GM19023 (cell line): ENCODE data around the gene ANKS1B.
"Not testable (repeated sequence)": the region's sequence is repeated elsewhere in the genome, so short reads cannot be mapped to it uniquely, and the experiment has no call there.

Source experiments
- ATAC-seq: cut with Tn5 transposase; IDR thresholded peaks from one replicate; pipeline ENCODE4 v1.9.1; 2021; ENCODE audit warnings: mild to moderate bottlenecking, moderate library complexity; ENCODE audit not compliant: unreplicated experiment

The ANKS1B gene

GRCh38 chr12:99767809-99768208 lies 216.9 kb downstream of the ANKS1B start:
- no peak for ATAC-seq

GRCh38 chr12:99766408-99766807 lies 218.3 kb downstream of the ANKS1B start:
- no peak for ATAC-seq

- ATAC-seq = no peak
Observed at GRCh38 chr12:99765469-99766114, 219.1 kb downstream of the ANKS1B start.

GRCh38 chr12:99759444-99759843 lies 225.3 kb downstream of the ANKS1B start:
- ATAC-seq = no peak

- no peak for ATAC-seq
Observed at GRCh38 chr12:99758997-99759396, 225.7 kb downstream of the ANKS1B start.

- no peak for ATAC-seq
Observed at GRCh38 chr12:99752740-99753139, 232.0 kb downstream of the ANKS1B start.

GRCh38 chr12:99746538-99746937 lies 238.2 kb downstream of the ANKS1B start:
- no peak for ATAC-seq

GRCh38 chr12:99745895-99746294 lies 238.8 kb downstream of the ANKS1B start:
- no peak for ATAC-seq

- ATAC-seq = no peak
Observed at GRCh38 chr12:99745121-99745520, 239.6 kb downstream of the ANKS1B start.

GRCh38 chr12:99736760-99737269 lies 247.9 kb downstream of the ANKS1B start:
- ATAC-seq = no peak

GRCh38 chr12:99732131-99732530 lies 252.6 kb downstream of the ANKS1B start:
- no peak for ATAC-seq

GRCh38 chr12:99722690-99723486 lies 261.8 kb downstream of the ANKS1B start:
- ATAC-seq = no peak

- no peak for ATAC-seq
Observed at GRCh38 chr12:99721715-99722275, 262.9 kb downstream of the ANKS1B start.

GRCh38 chr12:99720083-99720465 lies 264.7 kb downstream of the ANKS1B start:
- ATAC-seq = not testable (repeated sequence)

GRCh38 chr12:99719411-99720082 lies 265.2 kb downstream of the ANKS1B start:
- ATAC-seq = not testable (repeated sequence)

- not testable (repeated sequence) for ATAC-seq
Observed at GRCh38 chr12:99715841-99716510, 268.8 kb downstream of the ANKS1B start.

- not testable (repeated sequence) for ATAC-seq
Observed at GRCh38 chr12:99714921-99715320, 269.8 kb downstream of the ANKS1B start.

GRCh38 chr12:99713946-99714520 lies 270.7 kb downstream of the ANKS1B start:
- ATAC-seq = no peak

GRCh38 chr12:99712281-99712680 lies 272.5 kb downstream of the ANKS1B start:
- ATAC-seq = no peak

- no peak for ATAC-seq
Observed at GRCh38 chr12:99711246-99711645, 273.5 kb downstream of the ANKS1B start.
